ENCODE data around the gene CIAO3.
"Not testable (repeated sequence)": the region's sequence is repeated elsewhere in the genome, so short reads cannot be mapped to it uniquely, and the experiment has no call there.

CIAO3 gene

GRCh38 chr16:705431-706188, 35.2 kb downstream of the CIAO3 start, which contains the start of gene FBXL16:
FBXL16 (minus strand) TSS chr16:705801; CDS start chr16:697405, 8,396 bp downstream.
- in situ Hi-C loops (cut with MboI; ENCODE audit: low pct_unique_long_range_greater_than_20kb, low sequenced_read_pairs) = no loop called here
- no peak for DNase-seq

GRCh38 chr16:704552-705380, 36.0 kb downstream of the CIAO3 start:
- DNase-seq = no peak
- in situ Hi-C loops (cut with MboI; ENCODE audit: low pct_unique_long_range_greater_than_20kb, low sequenced_read_pairs) = no loop called here

GRCh38 chr16:704047-704446, 36.8 kb downstream of the CIAO3 start:
- in situ Hi-C loops (cut with MboI; ENCODE audit: low pct_unique_long_range_greater_than_20kb, low sequenced_read_pairs) = no loop called here
- DNase-seq = no peak

- DNase-seq = no peak
- in situ Hi-C loops (cut with MboI; ENCODE audit: low pct_unique_long_range_greater_than_20kb, low sequenced_read_pairs) = no loop called here
Observed at GRCh38 chr16:703406-703805, 37.4 kb downstream of the CIAO3 start.

GRCh38 chr16:702341-702740, 38.5 kb downstream of the CIAO3 start:
- DNase-seq = no peak
- in situ Hi-C loops (cut with MboI; ENCODE audit: low pct_unique_long_range_greater_than_20kb, low sequenced_read_pairs) = no loop called here

GRCh38 chr16:700684-701584, 39.9 kb downstream of the CIAO3 start:
- in situ Hi-C loops (cut with MboI; ENCODE audit: low pct_unique_long_range_greater_than_20kb, low sequenced_read_pairs) = no loop called here
- no peak for DNase-seq

- no peak for DNase-seq
- in situ Hi-C loops (cut with MboI; ENCODE audit: low pct_unique_long_range_greater_than_20kb, low sequenced_read_pairs) = no loop called here
Observed at GRCh38 chr16:698911-699671, 41.7 kb downstream of the CIAO3 start.

GRCh38 chr16:695355-696089, 45.3 kb downstream of the CIAO3 start:
- DNase-seq = no peak
- in situ Hi-C loops (cut with MboI; ENCODE audit: low pct_unique_long_range_greater_than_20kb, low sequenced_read_pairs) = no loop called here

GRCh38 chr16:694863-695354, 45.9 kb downstream of the CIAO3 start:
- in situ Hi-C loops (cut with MboI; ENCODE audit: low pct_unique_long_range_greater_than_20kb, low sequenced_read_pairs) = no loop called here

GRCh38 chr16:694187-694862, 46.5 kb downstream of the CIAO3 start:
- no peak for DNase-seq
- in situ Hi-C loops (cut with MboI; ENCODE audit: low pct_unique_long_range_greater_than_20kb, low sequenced_read_pairs) = no loop called here

More at GRCh38 chr16:694863-695354, 45.9 kb downstream of the CIAO3 start:
- DNase-seq = no peak

- no peak for DNase-seq
- in situ Hi-C loops (cut with MboI; ENCODE audit: low pct_unique_long_range_greater_than_20kb, low sequenced_read_pairs) = no loop called here
Observed at GRCh38 chr16:693766-694165, 47.0 kb downstream of the CIAO3 start.

- in situ Hi-C loops (cut with MboI; ENCODE audit: low pct_unique_long_range_greater_than_20kb, low sequenced_read_pairs) = no loop called here
- no peak for DNase-seq
Observed at GRCh38 chr16:693364-693763, 47.4 kb downstream of the CIAO3 start.

GRCh38 chr16:692356-693108, 48.3 kb downstream of the CIAO3 start:
- DNase-seq = no peak

GRCh38 chr16:691242-691641, 49.6 kb downstream of the CIAO3 start:
- DNase-seq = not testable (repeated sequence)

More at GRCh38 chr16:692356-693108, 48.3 kb downstream of the CIAO3 start:
- in situ Hi-C loops (cut with MboI; ENCODE audit: low pct_unique_long_range_greater_than_20kb, low sequenced_read_pairs) = no loop called here

GRCh38 chr16:689175-689897, 51.5 kb downstream of the CIAO3 start:
- in situ Hi-C loops (cut with MboI; ENCODE audit: low pct_unique_long_range_greater_than_20kb, low sequenced_read_pairs) = no loop called here
- no peak for DNase-seq

More at GRCh38 chr16:691242-691641, 49.6 kb downstream of the CIAO3 start:
- in situ Hi-C loops (cut with MboI; ENCODE audit: low pct_unique_long_range_greater_than_20kb, low sequenced_read_pairs) = not testable (repeated sequence)

GRCh38 chr16:687499-687898, 53.3 kb downstream of the CIAO3 start:
- DNase-seq = no peak
- in situ Hi-C loops (cut with MboI; ENCODE audit: low pct_unique_long_range_greater_than_20kb, low sequenced_read_pairs) = no loop called here
